Cardiac septum (tissue), 1 donor: ENCODE measurements around the gene HBS1L. TPM values are rescaled to one million over a fixed set of nuclear protein-coding genes. Genes with fewer than 3 reads are reported as not detected.
"Not testable (repeated sequence)": the region's sequence is repeated elsewhere in the genome, so short reads cannot be mapped to it uniquely, and the experiment has no call there.

Experiments used
- DNase-seq: peaks from one replicate; pipeline ENCODE4 v3.0.0-alpha.2; 2020; ENCODE audit warnings: low spot score
- intact Hi-C: fragments of 100-400 bp; cut with DNase I; formaldehyde crosslinking; loops from one replicate; pipeline ENCODE4 v1.14.0; 2022
- total RNA-seq: library from RNA; stranded (reverse); fragmentation: NEBNext Ultra II Directional; extraction: Animal tissue kit (Norgen Biotek cat#: 25700); gene quantifications from one replicate; pipeline ENCODE4 v1.2.1, GENCODE V29; 2021
- donor health status: DM: no; HTN: no; CAD: no.

HBS1L gene
- total RNA-seq, 1 donor from 2014 or later: 85.0 TPM

GRCh38 chr6:135084001-135084915, 29.6 kb upstream of the HBS1L start:
- intact Hi-C loops: no loop called here

GRCh38 chr6:135081966-135082365, 27.3 kb upstream of the HBS1L start:
- intact Hi-C loops: no loop called here
- DNase-seq: no peak

More at GRCh38 chr6:135084001-135084915, 29.6 kb upstream of the HBS1L start:
- no peak for DNase-seq

- DNase-seq: no peak
- intact Hi-C loops: no loop called here
These were observed 20.4 kb upstream of the HBS1L start for GRCh38 chr6:135075018-135075417.

DNA sequence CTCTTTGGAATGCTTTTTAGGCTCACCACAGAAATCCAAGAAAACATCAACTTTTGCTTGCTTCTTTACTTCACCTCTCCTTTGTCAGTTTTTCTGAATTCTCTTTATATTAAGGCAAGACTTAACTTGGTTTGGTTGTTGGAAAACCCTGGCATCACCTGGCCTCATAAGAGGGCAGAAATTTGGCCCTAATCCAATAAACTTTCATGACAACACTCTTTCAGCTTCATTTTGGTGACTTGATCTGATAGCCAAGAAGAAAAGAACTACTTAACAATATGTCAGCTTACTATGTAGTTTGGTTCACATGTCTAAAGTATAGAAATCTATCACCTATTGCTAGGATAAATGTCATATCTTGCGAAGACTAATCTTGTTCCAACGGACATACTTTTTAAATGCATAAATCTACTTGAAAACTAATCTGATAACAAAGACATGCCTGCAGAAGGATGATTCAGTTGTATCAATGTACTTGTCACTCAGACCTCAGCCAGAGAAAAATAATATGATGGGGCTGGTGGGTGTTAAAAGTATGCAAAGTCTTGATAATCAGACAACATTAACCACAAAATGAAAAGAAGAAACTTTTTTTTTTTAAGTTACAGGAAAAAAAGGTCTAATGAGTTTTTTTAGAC, 19.3 kb upstream of the HBS1L start:
- DNase-seq: no peak
- intact Hi-C loops: no loop called here

DNA sequence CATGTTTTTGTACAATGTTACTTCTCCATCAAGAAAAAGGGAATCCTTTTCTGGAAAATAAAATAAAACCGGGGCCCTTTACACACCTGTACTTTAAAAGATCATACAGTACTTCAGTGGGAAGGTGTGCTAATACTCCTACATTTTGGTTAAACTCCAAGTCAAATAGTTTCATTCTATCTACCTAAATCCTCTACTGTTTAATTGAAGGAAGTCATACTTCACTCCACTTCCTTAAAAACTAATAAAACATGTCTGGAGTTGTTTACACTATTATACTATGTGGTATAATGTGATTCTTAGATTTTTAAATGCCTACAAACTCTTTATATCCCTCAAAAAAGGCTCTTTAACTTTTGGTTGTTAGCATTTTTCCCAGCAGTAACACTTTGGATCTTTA, 18.6 kb upstream of the HBS1L start:
- no peak for DNase-seq
- intact Hi-C loops: no loop called here

DNA sequence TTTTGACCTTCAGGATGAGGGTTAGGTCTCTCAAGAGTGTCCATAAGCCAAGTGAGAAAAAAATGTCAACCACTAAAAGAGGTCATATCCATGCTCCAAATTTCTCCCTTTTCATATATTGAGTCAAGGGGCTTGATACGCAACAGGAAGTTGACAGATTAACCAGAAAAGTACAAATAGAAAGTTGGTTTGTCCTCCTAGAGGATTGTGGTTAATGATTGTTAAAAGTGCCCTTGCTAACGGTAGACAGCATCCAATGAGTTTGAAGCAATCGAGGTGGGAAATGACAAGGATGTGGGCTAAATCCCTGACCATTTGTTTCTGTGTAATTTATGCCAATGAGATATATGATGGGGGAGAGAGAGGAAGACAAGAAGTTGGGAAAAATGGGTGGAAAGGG, 18.1 kb upstream of the HBS1L start:
- no peak for DNase-seq
- intact Hi-C loops: no loop called here

GRCh38 chr6:135071541-135071940, 16.9 kb upstream of the HBS1L start:
- DNase-seq: no peak
- intact Hi-C loops: no loop called here

- intact Hi-C loops: no loop called here
- DNase-seq: no peak
These were observed 13.3 kb upstream of the HBS1L start for GRCh38 chr6:135067911-135068310.

- intact Hi-C loops: no loop called here
- DNase-seq: no peak
These were observed 12.2 kb upstream of the HBS1L start for GRCh38 chr6:135066806-135067205.

DNA sequence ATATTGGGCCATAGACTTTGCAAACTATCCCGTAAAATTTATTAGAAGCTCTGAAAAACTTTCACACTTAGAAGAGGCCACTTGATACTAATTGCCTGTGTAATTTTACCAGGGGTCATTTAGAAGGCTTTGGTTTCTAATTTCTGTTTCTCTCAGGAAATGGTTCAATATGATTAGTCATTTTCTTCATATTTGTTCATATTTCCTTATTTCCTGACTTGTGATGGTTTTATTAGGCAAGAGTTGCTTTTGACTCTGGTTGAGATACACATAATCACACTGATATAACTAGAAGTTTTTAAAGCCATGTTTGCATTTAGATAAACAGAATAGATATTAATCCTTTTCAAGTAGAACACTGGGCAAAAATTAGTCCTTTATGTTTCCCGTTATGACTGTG, 11.8 kb upstream of the HBS1L start:
- intact Hi-C loops: no loop called here

DNA sequence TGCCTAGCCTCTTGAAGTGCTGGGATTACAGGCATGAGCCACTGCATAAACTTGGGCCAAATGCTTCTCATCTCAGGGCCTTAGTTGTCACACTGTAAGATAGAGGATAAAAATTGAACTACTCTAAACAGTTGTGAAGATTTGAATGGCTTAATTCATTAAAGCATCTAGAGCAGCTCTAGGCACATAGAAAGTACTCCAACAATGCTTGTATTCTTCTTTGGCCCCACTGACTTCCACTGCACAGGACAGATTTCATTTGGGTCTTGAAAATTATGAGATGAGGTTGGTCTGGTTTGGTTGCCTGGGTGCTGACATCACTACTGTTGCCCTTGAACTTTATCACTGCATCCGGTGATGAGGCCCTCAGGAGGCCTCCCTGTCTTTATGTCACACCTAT, 10.0 kb upstream of the HBS1L start:
- intact Hi-C loops: no loop called here
- no peak for DNase-seq

More for the DNA sequence above, 11.8 kb upstream of the HBS1L start:
- DNase-seq: no peak

DNA sequence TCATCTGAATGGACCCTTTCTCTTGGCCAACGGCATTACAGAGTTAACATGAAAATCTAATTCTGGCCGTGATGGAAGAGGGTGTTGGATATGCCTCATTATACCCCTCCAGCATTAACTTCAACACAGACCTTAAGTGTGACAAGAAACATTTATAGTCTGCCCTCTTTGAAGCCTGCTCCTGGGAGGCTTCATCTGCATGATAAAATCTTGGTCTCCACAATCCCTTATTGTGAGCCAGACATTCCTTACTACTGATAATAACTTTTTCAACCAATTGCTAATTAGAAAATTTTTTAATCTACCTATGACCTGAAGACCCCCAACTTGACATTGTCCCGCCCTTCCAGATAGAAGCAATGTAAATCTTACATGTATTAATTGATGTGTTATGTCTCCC, 9.3 kb upstream of the HBS1L start:
- intact Hi-C loops: no loop called here
- no peak for DNase-seq

- DNase-seq: no peak
- intact Hi-C loops: no loop called here
These were observed 8.1 kb upstream of the HBS1L start for GRCh38 chr6:135062735-135063134.

DNA sequence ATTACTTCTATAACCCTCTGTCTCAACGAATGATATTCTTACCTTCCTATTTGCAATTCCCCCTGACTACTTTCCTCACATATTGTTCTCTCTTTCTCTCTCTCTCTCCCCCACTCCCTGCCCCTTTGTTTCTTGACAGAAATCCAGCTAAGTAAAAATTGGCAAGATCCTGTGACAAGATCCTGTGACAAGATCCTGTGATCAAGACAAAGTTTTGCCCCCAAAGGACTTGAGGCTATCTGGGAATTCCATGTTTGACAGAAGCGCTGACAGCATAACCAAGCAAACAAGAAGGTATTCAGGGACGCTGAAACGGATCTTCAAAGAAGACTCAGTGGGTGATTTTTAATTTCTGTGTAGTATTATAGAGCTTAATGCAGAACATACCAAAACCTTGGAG, 5.5 kb upstream of the HBS1L start:
- intact Hi-C loops: no loop called here
- DNase-seq: no peak

DNA sequence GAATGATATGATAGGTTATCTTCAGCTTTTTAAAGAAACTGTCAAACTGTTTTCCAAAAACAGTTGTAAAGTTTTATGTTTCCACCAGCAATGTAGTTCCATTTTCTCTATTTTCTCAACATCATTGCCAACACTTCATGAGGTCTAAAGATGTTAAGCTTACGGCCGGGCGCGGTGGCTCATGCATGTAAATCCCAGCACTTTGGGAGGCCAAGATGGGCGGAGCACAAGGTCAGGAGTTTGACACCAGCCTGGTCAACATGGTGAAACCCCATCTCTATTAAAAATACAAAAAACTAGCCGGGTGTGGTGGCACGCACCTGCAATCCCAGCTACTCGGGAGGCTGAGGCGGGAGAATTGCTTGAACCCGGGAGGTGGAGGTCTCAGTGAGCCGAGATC, 3.7 kb upstream of the HBS1L start:
- DNase-seq, intact Hi-C loops: not testable (repeated sequence)

DNA sequence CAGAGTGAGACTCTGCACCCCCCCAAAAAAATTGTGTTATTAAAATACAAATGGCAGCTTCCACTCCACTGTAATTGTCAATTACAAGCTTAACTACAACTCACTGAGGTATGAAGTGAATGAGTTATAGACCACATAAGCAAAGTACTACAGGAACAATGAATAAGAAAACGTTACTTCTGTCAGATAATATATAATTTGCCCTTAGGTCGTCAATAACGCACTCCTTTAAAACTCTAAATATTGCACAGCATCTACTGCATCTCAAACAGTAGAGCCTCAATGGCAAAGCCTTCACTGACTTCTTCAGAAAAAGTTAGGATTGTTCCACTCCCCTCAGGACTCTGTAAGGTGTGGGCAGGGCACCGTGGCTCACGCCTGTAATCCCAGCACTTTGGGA, 2.0 kb upstream of the HBS1L start:
- DNase-seq: no peak
- intact Hi-C loops: no loop called here

- intact Hi-C loops: no loop called here
These were observed 425 bp downstream of the HBS1L start for GRCh38 chr6:135054226-135054568.

GRCh38 chr6:135053406-135053805, 1.2 kb downstream of the HBS1L start:
- DNase-seq: no peak
- intact Hi-C loops: no loop called here

More at GRCh38 chr6:135054226-135054568, 425 bp downstream of the HBS1L start:
- no peak for DNase-seq

DNA sequence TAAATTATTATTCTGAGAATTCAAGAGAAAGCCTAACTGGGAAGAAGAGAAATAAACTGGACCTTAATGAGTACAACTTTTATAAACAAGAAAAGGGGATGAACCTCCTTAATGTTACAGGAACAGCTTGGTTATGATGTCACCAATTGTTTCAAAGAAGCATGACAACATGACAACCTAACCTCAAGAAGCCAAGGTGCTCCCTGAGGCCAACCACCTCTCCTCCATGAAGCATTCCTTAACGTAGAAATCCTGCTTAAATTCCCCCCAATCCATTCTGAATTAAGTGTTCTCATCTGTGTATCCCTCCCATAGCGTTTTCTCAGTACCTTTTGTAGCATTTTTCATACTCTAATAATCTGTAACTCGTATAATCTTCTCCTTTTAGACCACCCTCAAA, 1.7 kb downstream of the HBS1L start:
- intact Hi-C loops: no loop called here
- no peak for DNase-seq

DNA sequence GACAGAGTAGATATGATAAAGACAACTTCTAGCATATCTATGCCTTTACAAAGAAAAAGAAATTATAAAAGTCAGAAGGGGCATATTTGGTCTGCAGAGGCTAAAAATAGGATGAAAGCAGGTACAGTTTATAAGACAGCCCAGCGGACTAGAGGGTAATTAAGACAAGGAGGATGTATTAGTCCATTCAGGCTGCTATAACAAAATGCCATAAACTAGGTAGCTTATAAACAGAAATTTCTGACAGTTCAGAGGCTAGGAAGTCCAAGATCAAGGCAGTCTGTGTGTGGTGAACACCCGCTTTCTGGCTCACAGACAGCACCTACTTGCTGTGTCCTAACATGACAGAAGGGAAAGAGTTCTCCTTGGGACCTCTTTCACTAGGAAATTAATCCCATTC, 5.7 kb downstream of the HBS1L start:
- intact Hi-C loops: no loop called here
- no peak for DNase-seq

DNA sequence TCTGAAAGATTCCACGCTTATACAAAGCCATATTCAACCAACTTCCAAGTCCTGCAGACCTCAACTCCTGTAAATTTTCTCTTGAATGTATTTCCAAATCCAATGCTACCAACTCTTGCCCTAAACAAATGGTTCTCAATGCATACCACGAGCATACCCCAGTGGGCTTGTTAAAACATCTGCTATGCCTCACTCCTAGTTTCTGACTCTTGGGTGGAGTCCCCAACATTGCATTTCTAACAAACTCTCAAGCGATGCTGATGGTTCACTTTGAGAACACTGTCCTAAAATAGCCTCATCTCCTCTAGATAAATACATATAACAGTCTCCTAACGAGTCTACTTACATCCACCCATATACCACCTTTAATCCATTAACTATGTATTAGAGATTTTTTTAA, 7.3 kb downstream of the HBS1L start:
- intact Hi-C loops: no loop called here

More for the DNA sequence above, 7.3 kb downstream of the HBS1L start:
- DNase-seq: no peak
